Measurements from ENCODE around the gene GFRA4. TPM values are rescaled to one million over a fixed set of nuclear protein-coding genes. Genes with fewer than 3 reads are reported as not detected.

GFRA4 gene
- total RNA-seq, 1 donor from 2014 or later, result not detected

- no peak overlapping the region for H3K4me3 Mint-ChIP-seq
- peaks cover 1% of the 10 kb centered on the region for H3K36me3 Mint-ChIP-seq
- peak in 1 of 2 experiments; percentile 30 for DNase-seq (ENCODE audit: low spot score in 2 of 2, unreplicated experiment in 2 of 2)
- no peak for TF ChIP-seq CTCF (IDR thresholded peaks at IDR 0.05; ENCODE audit: unreplicated experiment)
- H3K4me1 Mint-ChIP-seq, result peaks cover 17% of the 10 kb centered on the region
- peaks cover 40% of the 10 kb centered on the region for H3K27me3 Mint-ChIP-seq (ENCODE audit: low read depth)
- no peaks in the 10 kb centered on the region for H3K9me3 Mint-ChIP-seq
- no peak overlapping the region for H3K27ac Mint-ChIP-seq
These were observed 5.0 kb downstream of the GFRA4 start for GRCh38 chr20:3658019-3658715.

DNA sequence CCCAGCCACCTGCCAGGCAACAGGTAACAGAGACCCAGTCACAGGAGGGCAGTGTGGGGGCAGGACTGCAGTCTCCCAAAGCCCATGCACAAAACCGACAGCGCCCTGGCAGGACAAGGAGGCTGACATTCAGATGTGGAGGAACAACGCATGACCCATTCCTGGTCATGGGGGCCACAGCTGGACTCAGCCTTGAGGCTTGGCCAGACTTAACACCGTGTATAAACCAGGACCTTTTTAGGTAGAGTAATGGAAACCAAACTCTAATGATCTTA, 8.1 kb downstream of the GFRA4 start:
- H3K4me1 Mint-ChIP-seq, result peaks cover 17% of the 10 kb centered on the region
- peak in 1 of 2 experiments; percentile 14 for DNase-seq (ENCODE audit: low spot score in 2 of 2, unreplicated experiment in 2 of 2)
- no peak overlapping the region for H3K4me3 Mint-ChIP-seq
- H3K36me3 Mint-ChIP-seq, result peaks cover 5% of the 10 kb centered on the region
- H3K9me3 Mint-ChIP-seq, result no peaks in the 10 kb centered on the region
- H3K27ac Mint-ChIP-seq, result no peak overlapping the region
- H3K27me3 Mint-ChIP-seq (ENCODE audit: low read depth), result peaks cover 15% of the 10 kb centered on the region
- TF ChIP-seq CTCF (IDR thresholded peaks at IDR 0.05; ENCODE audit: unreplicated experiment), result no peak

GRCh38 chr20:3654326-3655130, 8.7 kb downstream of the GFRA4 start:
- H3K27ac Mint-ChIP-seq, result peak overlapping the region; percentile 6
- no peak for DNase-seq (ENCODE audit: low spot score in 2 of 2, unreplicated experiment in 2 of 2)

DNA sequence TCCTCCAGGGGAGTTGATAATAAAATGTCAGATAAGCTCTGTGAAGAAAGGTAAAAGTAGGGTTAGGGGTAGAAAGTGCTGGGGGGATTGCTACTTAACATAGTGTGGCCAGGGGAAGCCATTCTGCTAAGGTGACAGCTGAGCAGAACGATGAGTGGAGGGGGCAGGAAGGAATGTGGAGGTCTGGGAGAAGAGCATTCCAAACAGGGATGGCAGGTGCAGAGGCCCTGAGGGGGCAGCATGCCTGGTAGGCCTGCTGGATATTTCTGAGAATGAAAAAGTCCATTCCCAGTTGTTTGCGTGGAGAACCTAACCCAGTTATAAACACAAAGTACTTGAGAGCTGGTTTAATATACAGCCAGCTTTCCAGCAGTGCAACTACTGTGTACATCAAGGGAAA, 9.3 kb downstream of the GFRA4 start:
- Mint-ChIP-seq H3K9me3 (no peaks in the 10 kb centered on the region), H3K4me1 (peaks cover 15% of the 10 kb centered on the region), H3K27me3 (ENCODE audit: low read depth) (peaks cover 4% of the 10 kb centered on the region), H3K4me3 (no peak overlapping the region), H3K36me3 (peaks cover 6% of the 10 kb centered on the region), H3K27ac (no peak overlapping the region)
- DNase-seq (ENCODE audit: low spot score in 2 of 2, unreplicated experiment in 2 of 2), result no peak
- no peak for TF ChIP-seq CTCF (IDR thresholded peaks at IDR 0.05; ENCODE audit: unreplicated experiment)

More at GRCh38 chr20:3654326-3655130, 8.7 kb downstream of the GFRA4 start:
- Mint-ChIP-seq H3K9me3 (no peaks in the 10 kb centered on the region), H3K4me1 (peaks cover 17% of the 10 kb centered on the region), H3K4me3 (no peak overlapping the region), H3K27me3 (ENCODE audit: low read depth) (peaks cover 10% of the 10 kb centered on the region), H3K36me3 (peaks cover 6% of the 10 kb centered on the region)
- no peak for TF ChIP-seq CTCF (IDR thresholded peaks at IDR 0.05; ENCODE audit: unreplicated experiment)

- no peak overlapping the region for H3K4me3 Mint-ChIP-seq
- no peak overlapping the region for H3K27ac Mint-ChIP-seq
- H3K9me3 Mint-ChIP-seq, result no peaks in the 10 kb centered on the region
- no peaks in the 10 kb centered on the region for H3K27me3 Mint-ChIP-seq (ENCODE audit: low read depth)
- peaks cover 6% of the 10 kb centered on the region for H3K36me3 Mint-ChIP-seq
- peaks cover 13% of the 10 kb centered on the region for H3K4me1 Mint-ChIP-seq
- no peak for TF ChIP-seq CTCF (IDR thresholded peaks at IDR 0.05; ENCODE audit: unreplicated experiment)
- DNase-seq (ENCODE audit: low spot score in 2 of 2, unreplicated experiment in 2 of 2), result no peak
These were observed 10.3 kb downstream of the GFRA4 start for GRCh38 chr20:3652676-3653596.

Measured in mesothelial cell of epicardium (in vitro differentiated cells).